Endothelial cell of umbilical vein (primary cell): Measurements from ENCODE around the gene PNLIPRP2. TPM values are rescaled to one million over a fixed set of nuclear protein-coding genes. Genes with fewer than 3 reads are reported as not detected.

Experiments
- BruUV-seq: library from RNA; stranded (reverse); fragments of 400-500 nt; replicated peaks from 2 replicates; lab custom pipeline; 2021; lab: Mats Ljungman, UMichigan
- CTCF ChIA-PET: fragments of 300-600, 350-600 bp; sonication (Branson Sonifier 250); formaldehyde crosslinking; loops from one replicate; lab custom pipeline; 2021; ENCODE audit warnings: antibody characterized with exemption, inconsistent platforms; lab: Charles Lee
- POLR2A ChIA-PET: fragments of 300-600, 350-600 bp; sonication (Branson Sonifier 250); formaldehyde crosslinking; loops from one replicate; lab custom pipeline; 2021; ENCODE audit warnings: antibody characterized with exemption, inconsistent platforms; lab: Charles Lee
- DNase-seq: peaks from one replicate; pipeline ENCODE4 v3.0.0-alpha.2; 2011; ENCODE audit warnings: low read depth, low spot score
- FAIRE-seq: peaks from 2 replicates; lab custom pipeline; 2011; peaks lifted over from hg19 to GRCh38; lab: Jason Lieb, UNC
- H2AFZ ChIP-seq: 2 replicates; pipeline ENCODE4 v1.6.0; 2012; ENCODE audit warnings: low read depth, low read length, control low read depth, inconsistent platforms
- H3K27ac ChIP-seq: 2 replicates; pipeline ENCODE4 v1.5.1; 2011; ENCODE audit warnings: low read depth, mild to moderate bottlenecking, control low read depth, low read length, moderate library complexity; ENCODE audit not compliant: insufficient read depth
- H3K27me3 ChIP-seq, 2 experiments: 2 replicates each; pipeline versions ENCODE4 v1.6.0 to v1.6.1; 2011; ENCODE audit warnings: low read length in 2 of 2, mixed read lengths in 1 of 2; ENCODE audit not compliant: control insufficient read depth in 2 of 2, insufficient read depth in 2 of 2
- H3K36me3 ChIP-seq, 2 experiments: 2 replicates in 1 of 2; 3 replicates in 1 of 2; pipeline ENCODE4 v1.5.1; 2011; ENCODE audit warnings: low read length in 2 of 2, mild to moderate bottlenecking in 1 of 2, moderate library complexity in 1 of 2; ENCODE audit not compliant: control insufficient read depth in 2 of 2, insufficient read depth in 2 of 2; ENCODE audit errors: extremely low read depth in 1 of 2
- H3K4me1 ChIP-seq: 3 replicates; pipeline ENCODE4 v1.5.1; 2011; ENCODE audit warnings: mild to moderate bottlenecking, low read length; ENCODE audit not compliant: control insufficient read depth, insufficient read depth; ENCODE audit errors: extremely low read depth
- H3K4me2 ChIP-seq: 2 replicates; pipeline ENCODE4 v1.6.1; 2011; ENCODE audit warnings: low read length, control low read depth, mixed read lengths; ENCODE audit not compliant: insufficient read depth
- H3K4me3 ChIP-seq, 3 experiments: fragments of 200-600 bp in 1 of 3; sonication (generic), shearing (Covaris generic) in 1 of 3; replicated peaks in 1 of 3; 2 replicates each; pipeline ENCODE4 v1.5.1; 2011 to 2016; ENCODE audit warnings: control low read depth in 3 of 3, low read length in 3 of 3, mild to moderate bottlenecking in 2 of 3, inconsistent platforms in 1 of 3, low read depth in 1 of 3, moderate library complexity in 1 of 3; ENCODE audit not compliant: insufficient read depth in 1 of 3
- H3K79me2 ChIP-seq: 2 replicates; pipeline ENCODE4 v1.6.0; 2012; ENCODE audit warnings: low read length, inconsistent platforms; ENCODE audit not compliant: control insufficient read depth, insufficient read depth
- H3K9ac ChIP-seq: replicated peaks from 2 replicates; pipeline ENCODE3; 2011; ENCODE audit warnings: low read length, control low read depth; ENCODE audit not compliant: insufficient read depth; ENCODE audit errors: extremely low read depth
- H3K9me1 ChIP-seq: replicated peaks from 3 replicates; pipeline ENCODE4 v1.6.0; 2011; ENCODE audit warnings: mild to moderate bottlenecking, low read length; ENCODE audit not compliant: control insufficient read depth, insufficient read depth; ENCODE audit errors: extremely low read depth
- H3K9me3 ChIP-seq: replicated peaks from 2 replicates; pipeline ENCODE4 v1.5.1; 2012; ENCODE audit warnings: low read length, inconsistent platforms; ENCODE audit not compliant: control insufficient read depth, insufficient read depth
- H4K20me1 ChIP-seq: replicated peaks from 2 replicates; pipeline ENCODE3; 2011; ENCODE audit warnings: mild to moderate bottlenecking, low read length; ENCODE audit not compliant: control insufficient read depth, insufficient read depth; ENCODE audit errors: extremely low read depth
- CTCF ChIP-seq, 2 donors: IDR thresholded peaks; 1 replicate in 1 of 2; 2 replicates in 1 of 2; pipeline ENCODE4 v1.5.1; 2011; ENCODE audit warnings: low read length in 2 of 2, mild to moderate bottlenecking in 2 of 2, moderate library complexity in 2 of 2, control low read depth in 1 of 2, inconsistent platforms in 1 of 2, low read depth in 1 of 2; ENCODE audit not compliant: insufficient read depth in 1 of 2; ENCODE audit errors: extremely low read depth in 1 of 2
- EZH2 ChIP-seq: IDR thresholded peaks from 2 replicates; pipeline ENCODE4 v1.6.1; 2012; ENCODE audit warnings: borderline replicate concordance, low read depth, mild to moderate bottlenecking, moderate library complexity, low read length, inconsistent platforms; ENCODE audit not compliant: severe bottlenecking
- FOS ChIP-seq: IDR thresholded peaks from 2 replicates; pipeline ENCODE4 v1.6.1; 2011; ENCODE audit warnings: mild to moderate bottlenecking, low read length, moderate library complexity, borderline replicate concordance; ENCODE audit not compliant: insufficient read depth
- GATA2 ChIP-seq: IDR thresholded peaks from 2 replicates; pipeline ENCODE4 v1.7.0; 2011; ENCODE audit warnings: low read depth, mild to moderate bottlenecking, moderate library complexity, mixed read lengths, low read length; ENCODE audit not compliant: insufficient read length, insufficient read depth
- JUN ChIP-seq: IDR thresholded peaks from 2 replicates; pipeline ENCODE4 v1.6.1; 2011; ENCODE audit warnings: borderline replicate concordance, low read depth; ENCODE audit not compliant: insufficient read length, insufficient read depth
- MAX ChIP-seq: IDR thresholded peaks from 2 replicates; pipeline ENCODE4 v1.6.1; 2011; ENCODE audit not compliant: insufficient read depth, insufficient read length
- MYC ChIP-seq: IDR thresholded peaks from one replicate; pipeline ENCODE4 v1.6.1; 2011; ENCODE audit warnings: mild to moderate bottlenecking, low read depth, low read length
- POLR2A ChIP-seq: IDR thresholded peaks from 2 replicates; pipeline ENCODE4 v1.6.1; 2012; ENCODE audit warnings: low read depth, mild to moderate bottlenecking, control low read depth, low read length
- POLR2AphosphoS5 ChIP-seq: IDR thresholded peaks from 2 replicates; pipeline ENCODE4 v1.6.1; 2012; ENCODE audit warnings: low read depth, mild to moderate bottlenecking, control low read depth, low read length, moderate library complexity; ENCODE audit not compliant: insufficient read depth
- dilution Hi-C: fragments of 300-500 bp; cut with MboI; formaldehyde crosslinking; loops from one replicate; pipeline ENCODE4 v1.15.0; 2019; ENCODE audit warnings: low sequenced_read_pairs; ENCODE audit not compliant: extremely low pct_ligation_motif_present
- intact Hi-C: fragments of 100-400 bp; cut with micrococcal nuclease; formaldehyde crosslinking; loops from one replicate; pipeline ENCODE4 v1.10.0; 2022
- polyA plus RNA-seq, 4 experiments: library from polyadenylated mRNA; depleted of rRNA in 3 of 4; stranded (reverse) in 3 of 4; unstranded in 1 of 4; fragments of >200 nt; gene quantifications; 2 replicates each; pipeline versions ENCODE4 v1.2.1 to v1.2.3, GENCODE V29; 2011 to 2012; ENCODE audit warnings: missing spikeins in 1 of 4
- total RNA-seq: library from RNA; stranded (reverse); gene quantifications from 2 replicates; pipeline ENCODE4 v1.2.3, GENCODE V29; 2021

Gene PNLIPRP2
- total and polyA plus RNA-seq, 2 donors (not counting 3 experiments of a cell fraction or from before 2014, with no cell fraction given): not detected

GRCh38 chr10:116667484-116667883 lies 46.7 kb downstream of the PNLIPRP2 start:
- no peak overlapping the region for H3K4me3 ChIP-seq
- FAIRE-seq (no peak), DNase-seq (no peak)
- H3K4me1 ChIP-seq: no peaks in the 10 kb centered on the region
- ChIA-PET POLR2A (no interaction called here), CTCF (no interaction called here)
- dilution Hi-C loops: no loop called here
- no peaks in the 10 kb centered on the region for H3K27me3 ChIP-seq
- H3K9me1 ChIP-seq: no peaks in the 10 kb centered on the region
- no peaks in the 10 kb centered on the region for H3K79me2 ChIP-seq
- H3K27ac ChIP-seq: no peak overlapping the region
- no peaks in the 10 kb centered on the region for H3K36me3 ChIP-seq
- no TSS peak for BruUV-seq
- no peak overlapping the region for H2AFZ ChIP-seq
- H3K9ac ChIP-seq: no peak overlapping the region
- TF ChIP-seq MYC (no peak), EZH2 (no peak), GATA2 (no peak), POLR2A (no peak), FOS (no peak), CTCF (IDR thresholded peaks at IDR 0.05; ENCODE audit: extremely low read depth in 1 of 2, insufficient read depth in 1 of 2, low read depth in 1 of 2, low read length in 2 of 2) (no peak), POLR2AphosphoS5 (no peak), JUN (no peak), MAX (no peak)
- intact Hi-C loops: loop anchor here (5.0 kb wide), 1 partner anchor 1405 kb away; no protein-coding TSS in a partner anchor
- H4K20me1 ChIP-seq: no peaks in the 10 kb centered on the region
- H3K4me2 ChIP-seq: no peak overlapping the region
- H3K9me3 ChIP-seq: no peaks in the 10 kb centered on the region
